GM18873 (cell line): ENCODE measurements around the gene PCNX3.
"Not testable (repeated sequence)": the region's sequence is repeated elsewhere in the genome, so short reads cannot be mapped to it uniquely, and the experiment has no call there.

Source experiments
- ATAC-seq: cut with Tn5 transposase; IDR thresholded peaks from one replicate; pipeline ENCODE4 v1.9.1; 2021; ENCODE audit warnings: mild to moderate bottlenecking, moderate library complexity, moderate number of reproducible peaks; ENCODE audit not compliant: unreplicated experiment, low FRiP score

PCNX3 gene

GRCh38 chr11:65637032-65637557, 21.5 kb downstream of the PCNX3 start:
- no peak for ATAC-seq

- peak; percentile 22 for ATAC-seq
Measured at GRCh38 chr11:65637794-65638419, 22.3 kb downstream of the PCNX3 start, which contains the start of gene SIPA1. SIPA1 (plus strand) TSS chr11:65638101; CDS start chr11:65640922, 2,821 bp downstream.

DNA sequence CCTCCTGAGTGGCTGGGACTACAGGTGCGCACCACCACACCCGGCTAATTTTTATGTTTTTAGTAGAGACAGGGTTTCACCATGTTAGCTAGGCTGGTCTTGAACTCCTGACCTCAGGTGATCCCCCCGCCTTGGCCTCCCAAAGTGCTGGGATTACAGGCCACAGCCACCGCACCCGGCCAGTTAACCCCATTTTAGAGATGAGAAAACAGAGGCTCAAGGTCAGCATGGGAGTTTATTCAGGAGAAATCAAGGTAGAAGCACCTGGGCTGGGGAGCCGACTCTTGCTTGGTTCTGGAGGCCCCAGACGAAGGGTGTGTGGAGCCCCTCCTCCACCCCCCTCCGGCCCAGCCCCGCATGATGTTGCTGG, 23.6 kb downstream of the PCNX3 start:
- ATAC-seq, result not testable (repeated sequence)

- ATAC-seq, result no peak
Measured at GRCh38 chr11:65639623-65640482, 24.3 kb downstream of the PCNX3 start.

DNA sequence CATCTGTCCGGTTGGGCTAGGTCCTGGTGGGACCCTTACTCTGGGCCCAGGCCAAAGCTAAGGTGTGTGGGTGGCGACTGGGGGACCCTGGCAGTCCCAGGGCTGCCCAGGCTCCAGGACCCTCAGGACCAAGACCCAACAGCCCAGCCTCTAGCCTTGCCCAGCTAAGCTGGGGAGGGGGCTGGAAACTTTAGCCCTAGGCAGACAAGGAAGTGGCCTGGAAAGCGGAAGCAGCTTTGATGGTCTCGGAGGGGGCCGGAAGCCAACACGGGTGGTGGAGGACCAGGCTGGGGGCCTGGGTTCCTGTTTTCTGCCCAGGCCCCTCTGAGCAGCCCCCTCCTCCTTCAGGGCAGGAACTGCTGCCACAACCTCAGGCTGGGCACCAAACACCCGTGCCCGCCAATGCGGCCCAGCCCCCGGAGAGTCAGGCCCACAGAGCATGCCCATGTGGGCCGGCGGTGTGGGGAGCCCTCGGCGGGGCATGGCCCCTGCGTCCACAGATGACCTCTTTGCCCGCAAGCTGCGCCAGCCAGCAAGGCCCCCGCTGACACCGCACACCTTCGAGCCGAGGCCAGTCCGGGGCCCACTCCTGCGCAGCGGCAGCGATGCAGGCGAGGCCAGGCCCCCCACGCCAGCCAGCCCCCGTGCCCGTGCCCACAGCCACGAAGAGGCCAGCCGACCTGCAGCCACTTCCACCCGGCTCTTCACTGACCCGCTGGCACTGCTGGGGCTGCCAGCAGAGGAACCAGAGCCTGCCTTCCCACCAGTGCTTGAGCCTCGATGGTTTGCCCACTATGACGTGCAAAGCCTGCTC, 25.1 kb downstream of the PCNX3 start:
- ATAC-seq, result no peak

GRCh38 chr11:65641297-65642013, 25.9 kb downstream of the PCNX3 start:
- ATAC-seq, result no peak

DNA sequence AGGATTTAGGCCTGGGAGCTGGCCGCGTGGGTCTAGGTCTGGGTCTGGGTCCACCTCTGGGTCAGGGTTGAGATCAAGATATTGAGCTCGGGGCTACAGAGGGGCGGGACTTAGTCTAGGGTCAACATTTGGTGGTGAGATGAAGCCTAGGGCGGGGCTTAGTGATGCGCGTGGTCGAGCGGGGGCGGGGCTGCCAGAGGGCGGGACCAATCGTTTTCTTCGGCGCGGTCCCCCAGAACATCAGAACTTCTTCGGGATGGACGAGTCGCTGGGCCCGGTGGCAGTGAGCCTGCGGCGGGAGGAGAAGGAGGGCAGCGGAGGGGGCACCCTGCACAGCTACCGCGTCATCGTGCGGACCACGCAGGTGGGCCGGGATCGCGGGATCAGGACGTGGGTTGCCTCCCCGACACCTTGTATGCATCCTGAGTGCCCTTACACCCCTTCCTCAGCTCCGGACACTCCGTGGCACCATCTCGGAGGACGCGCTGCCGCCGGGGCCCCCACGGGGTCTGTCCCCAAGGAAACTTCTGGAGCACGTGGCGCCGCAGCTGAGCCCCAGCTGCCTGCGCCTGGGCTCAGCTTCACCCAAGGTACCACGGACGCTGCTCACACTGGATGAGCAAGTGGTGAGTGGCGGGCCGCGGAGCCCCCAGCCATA, 26.6 kb downstream of the PCNX3 start:
- ATAC-seq, result no peak

DNA sequence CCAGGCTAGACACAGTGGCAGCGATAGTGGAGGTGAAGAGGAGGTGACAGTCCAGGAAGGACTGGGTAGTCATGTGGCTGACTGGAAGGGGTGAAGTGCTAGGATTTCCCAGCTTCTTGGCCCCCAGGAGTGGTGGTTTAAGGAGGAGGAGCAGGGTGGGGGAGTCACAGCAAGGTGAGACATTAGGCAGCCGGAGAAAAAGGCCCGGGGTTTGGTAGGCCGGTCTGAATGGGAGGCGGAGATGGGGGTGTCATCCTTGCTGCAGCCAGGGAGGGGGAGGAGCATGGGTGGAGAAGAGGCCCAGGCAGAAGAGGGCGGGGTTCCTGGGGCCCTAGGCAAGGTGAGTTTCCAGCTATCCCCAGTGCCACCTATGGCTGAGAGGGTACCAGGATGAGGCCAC, 28.4 kb downstream of the PCNX3 start:
- ATAC-seq, result no peak

- ATAC-seq, result no peak
Measured at GRCh38 chr11:65644837-65645236, 29.3 kb downstream of the PCNX3 start.

DNA sequence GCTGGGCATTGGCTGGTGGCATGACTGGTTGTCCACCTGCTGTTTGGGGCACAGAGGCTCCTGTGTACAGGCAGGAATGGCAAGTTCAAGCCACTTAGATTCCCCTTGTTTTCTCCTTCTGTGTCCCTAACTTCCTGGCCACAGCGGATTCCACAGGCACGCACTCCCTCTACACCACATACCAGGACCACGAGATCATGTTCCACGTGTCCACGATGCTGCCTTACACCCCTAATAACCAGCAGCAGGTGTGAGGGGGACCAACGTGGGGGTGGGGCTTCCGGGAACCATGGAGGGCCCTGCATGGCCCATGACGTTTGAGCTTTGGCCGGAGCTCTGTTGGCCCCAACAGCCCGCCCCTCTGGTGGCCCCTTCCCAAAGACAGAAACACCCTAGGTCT, 30.1 kb downstream of the PCNX3 start:
- ATAC-seq, result no peak

DNA sequence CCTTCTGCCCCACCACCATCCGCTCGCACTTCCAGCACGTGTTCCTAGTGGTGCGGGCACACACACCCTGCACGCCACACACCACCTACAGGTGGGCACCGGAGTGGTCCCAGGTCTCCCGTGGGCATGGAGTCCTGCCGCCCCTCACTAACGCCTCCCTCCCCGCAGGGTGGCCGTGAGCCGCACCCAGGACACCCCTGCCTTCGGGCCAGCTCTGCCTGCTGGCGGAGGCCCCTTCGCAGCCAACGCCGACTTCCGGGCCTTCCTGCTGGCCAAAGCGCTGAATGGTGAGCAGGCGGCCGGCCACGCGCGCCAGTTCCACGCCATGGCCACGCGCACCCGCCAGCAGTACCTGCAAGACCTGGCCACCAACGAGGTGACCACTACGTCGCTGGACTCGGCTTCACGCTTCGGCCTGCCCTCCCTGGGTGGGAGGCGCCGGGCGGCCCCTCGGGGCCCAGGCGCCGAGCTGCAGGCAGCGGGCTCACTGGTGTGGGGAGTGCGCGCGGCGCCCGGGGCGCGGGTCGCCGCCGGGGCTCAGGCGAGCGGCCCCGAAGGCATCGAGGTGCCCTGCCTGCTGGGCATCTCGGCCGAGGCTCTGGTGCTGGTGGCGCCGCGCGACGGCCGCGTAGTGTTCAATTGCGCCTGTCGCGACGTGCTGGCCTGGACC, 30.8 kb downstream of the PCNX3 start:
- ATAC-seq, result no peak

GRCh38 chr11:65646958-65647701, 31.6 kb downstream of the PCNX3 start:
- ATAC-seq, result no peak

- no peak for ATAC-seq
Measured at GRCh38 chr11:65648997-65649493, 33.5 kb downstream of the PCNX3 start.

DNA sequence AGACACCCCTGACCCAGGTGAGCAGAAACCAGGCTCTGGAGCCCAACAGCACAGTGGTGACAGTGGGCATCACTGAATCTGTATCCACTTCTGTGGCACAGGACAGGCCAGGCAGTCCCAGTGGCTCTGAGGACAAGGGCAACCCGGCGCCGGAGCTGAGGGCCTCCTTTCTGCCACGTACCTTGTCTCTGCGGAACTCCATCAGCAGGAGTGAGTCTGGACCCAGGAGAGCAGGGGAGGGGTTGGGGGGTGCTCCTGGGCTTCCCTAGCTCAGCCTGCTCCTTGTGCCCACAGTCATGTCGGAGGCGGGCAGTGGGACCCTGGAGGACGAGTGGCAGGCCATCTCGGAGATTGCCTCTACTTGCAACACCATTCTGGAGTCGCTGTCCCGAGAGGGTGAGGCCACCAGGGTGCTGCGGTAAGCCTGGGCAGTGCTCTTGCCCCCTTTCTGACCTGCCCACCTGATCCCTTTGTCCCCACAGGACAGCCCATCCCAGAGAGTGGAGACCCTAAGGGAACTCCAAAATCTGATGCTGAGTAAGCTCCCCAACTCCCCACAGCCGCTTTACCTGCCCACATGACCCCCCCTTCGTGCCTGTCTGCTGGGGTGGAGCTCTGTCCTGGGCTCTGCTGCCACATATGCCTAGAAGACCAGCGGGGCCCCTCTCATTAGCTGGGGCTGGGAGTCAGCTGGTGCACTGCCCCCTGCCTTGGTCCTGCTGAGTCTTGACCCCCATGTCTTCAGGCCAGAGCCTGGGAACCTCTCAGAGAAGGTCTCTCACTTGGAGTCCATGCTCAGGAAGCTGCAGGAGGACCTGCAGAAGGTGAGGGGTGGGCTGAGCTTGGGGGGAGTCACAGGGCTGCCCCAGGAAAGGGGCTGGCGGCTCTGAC, 34.3 kb downstream of the PCNX3 start:
- ATAC-seq, result no peak

GRCh38 chr11:65650547-65651338, 35.2 kb downstream of the PCNX3 start:
- ATAC-seq, result no peak

GRCh38 chr11:65651339-65651588, 35.7 kb downstream of the PCNX3 start:
- ATAC-seq, result no peak
